Spleen (tissue), 7 donors: Measurements from ENCODE around the gene PMF1.

Source experiments
- POLR2A ChIP-seq, 3 donors: fragments of 450-650 bp; IDR thresholded peaks; one replicate each; pipeline ENCODE4 v1.5.1; 2017; ENCODE audit warnings: antibody characterized with exemption in 3 of 3, mild to moderate bottlenecking in 1 of 3
- TF ChIP-seq, protein P1 (sequence below), 11 experiments: fragments of 200-600 bp in 7 of 11; fragments of 450-650 bp in 4 of 11; sonication (generic) in 4 of 11; IDR thresholded peaks in 8 of 11; conservative IDR thresholded peaks in 3 of 11; 1 replicate in 7 of 11; 2 replicates in 4 of 11; pipeline versions ENCODE4 v1.4.0 to v1.8.0; 2016 to 2021; ENCODE audit warnings: antibody characterized with exemption in 11 of 11, inconsistent platforms in 4 of 11, mild to moderate bottlenecking in 1 of 11
- donor health status: DM: no; HTN: no; CAD: no; lungs with moderate emphysema.
- donor health status: DM: no; HTN: no; CAD: no.
- donor health status: DM: no; HTN: no; CAD: no.

- TF ChIP-seq, protein P1, sequence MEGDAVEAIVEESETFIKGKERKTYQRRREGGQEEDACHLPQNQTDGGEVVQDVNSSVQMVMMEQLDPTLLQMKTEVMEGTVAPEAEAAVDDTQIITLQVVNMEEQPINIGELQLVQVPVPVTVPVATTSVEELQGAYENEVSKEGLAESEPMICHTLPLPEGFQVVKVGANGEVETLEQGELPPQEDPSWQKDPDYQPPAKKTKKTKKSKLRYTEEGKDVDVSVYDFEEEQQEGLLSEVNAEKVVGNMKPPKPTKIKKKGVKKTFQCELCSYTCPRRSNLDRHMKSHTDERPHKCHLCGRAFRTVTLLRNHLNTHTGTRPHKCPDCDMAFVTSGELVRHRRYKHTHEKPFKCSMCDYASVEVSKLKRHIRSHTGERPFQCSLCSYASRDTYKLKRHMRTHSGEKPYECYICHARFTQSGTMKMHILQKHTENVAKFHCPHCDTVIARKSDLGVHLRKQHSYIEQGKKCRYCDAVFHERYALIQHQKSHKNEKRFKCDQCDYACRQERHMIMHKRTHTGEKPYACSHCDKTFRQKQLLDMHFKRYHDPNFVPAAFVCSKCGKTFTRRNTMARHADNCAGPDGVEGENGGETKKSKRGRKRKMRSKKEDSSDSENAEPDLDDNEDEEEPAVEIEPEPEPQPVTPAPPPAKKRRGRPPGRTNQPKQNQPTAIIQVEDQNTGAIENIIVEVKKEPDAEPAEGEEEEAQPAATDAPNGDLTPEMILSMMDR (IDR thresholded peaks at IDR 0.05 in 8 of 11, conservative IDR thresholded peaks at IDR 0.05 in 3 of 11) = no peak
- TF ChIP-seq POLR2A (IDR thresholded peaks at IDR 0.05) = no peak
Observed at GRCh38 chr1:156279837-156280236, 67.0 kb downstream of the PMF1 start.
